Glomerular endothelial cell (primary cell): ENCODE results near the gene RPS2. TPM values are rescaled to one million over a fixed set of nuclear protein-coding genes. Genes with fewer than 3 reads are reported as not detected.
A peak's percentile ranks its signal among the peaks of the same experiment; 100 is the strongest.
"Not testable (repeated sequence)": the region's sequence is repeated elsewhere in the genome, so short reads cannot be mapped to it uniquely, and the experiment has no call there.

Source experiments
- DNase-seq: peaks from one replicate; pipeline ENCODE4 v3.0.0-alpha.2; 2011; ENCODE audit warnings: low read depth, low spot score; ENCODE audit errors: extremely low read depth
- total RNA-seq: library from RNA; depleted of rRNA; stranded (reverse); fragments of >200 nt; gene quantifications from 2 replicates; pipeline ENCODE4 v1.2.3, GENCODE V29; 2015

Gene RPS2
- total RNA-seq = 2,366 and 3,192 TPM in 2 replicates

DNA sequence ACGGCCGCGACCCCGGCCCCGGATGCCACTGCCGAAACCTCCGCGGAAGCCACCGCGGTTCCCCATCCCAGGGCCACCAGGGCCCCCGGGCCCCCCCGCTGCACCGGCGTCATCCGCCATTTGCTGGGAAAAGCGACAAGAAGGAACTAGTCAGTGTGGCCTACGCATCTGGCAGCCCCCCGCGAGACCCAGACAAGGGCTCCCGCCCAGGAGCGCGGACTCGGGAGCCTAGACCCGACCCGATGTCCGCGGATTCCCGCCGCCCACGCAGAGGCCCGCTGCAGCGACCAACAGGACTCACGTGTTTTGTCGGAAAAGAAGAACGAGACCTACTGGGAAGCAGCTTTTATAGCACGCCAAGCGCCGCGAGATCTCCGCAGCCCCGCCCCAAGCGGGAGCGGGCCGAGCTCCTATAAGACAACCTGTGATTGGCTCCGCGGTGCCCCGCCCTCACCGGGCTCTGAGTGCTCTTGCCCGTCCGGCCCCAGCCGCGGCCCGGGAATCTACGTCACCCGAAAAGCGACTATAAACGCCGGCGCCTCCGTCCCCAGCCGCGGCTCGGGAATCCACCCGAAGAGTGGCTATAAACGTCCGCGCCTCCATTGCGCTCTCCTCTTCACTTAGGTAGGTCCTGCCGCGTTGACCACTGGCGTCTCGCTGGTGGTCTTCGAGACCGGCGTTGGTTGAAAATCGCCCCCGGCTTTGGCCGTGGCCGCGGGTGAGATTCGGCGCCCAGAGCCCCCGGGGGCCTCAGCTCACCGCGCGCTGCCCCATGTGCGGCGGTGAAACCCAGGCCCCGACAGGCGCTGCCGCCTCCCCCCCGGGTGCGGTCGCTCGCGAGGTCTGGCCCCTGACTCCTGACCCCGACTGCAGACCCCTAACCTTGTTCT is at the start of gene RPS2:
Gene RPS2 (minus strand): TSS at position 321 of the 890 bp plus-strand sequence. CDS start 201 bp downstream, at position 120.
- DNase-seq = peak; percentile 87

DNA sequence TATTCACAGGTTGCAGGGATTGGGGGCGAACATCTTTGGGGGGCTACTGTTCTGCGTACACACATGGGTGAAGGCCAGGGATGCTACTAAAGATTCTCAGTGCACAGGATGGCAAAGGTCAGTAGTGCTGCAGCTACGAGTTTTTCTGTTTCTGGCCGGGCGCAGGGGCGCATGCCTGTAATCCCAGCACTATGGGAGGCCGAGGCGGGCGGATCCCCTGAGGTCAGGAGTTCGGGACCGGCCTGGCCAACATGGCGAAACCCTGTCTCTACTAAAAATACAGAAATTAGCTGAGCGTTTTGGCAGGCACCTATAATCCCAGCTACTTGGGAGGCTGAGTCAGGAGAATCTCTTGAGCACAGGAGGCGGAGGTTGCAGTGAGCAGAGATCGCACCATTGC is 48.9 kb upstream of the RPS2 start:
- no peak for DNase-seq

DNA sequence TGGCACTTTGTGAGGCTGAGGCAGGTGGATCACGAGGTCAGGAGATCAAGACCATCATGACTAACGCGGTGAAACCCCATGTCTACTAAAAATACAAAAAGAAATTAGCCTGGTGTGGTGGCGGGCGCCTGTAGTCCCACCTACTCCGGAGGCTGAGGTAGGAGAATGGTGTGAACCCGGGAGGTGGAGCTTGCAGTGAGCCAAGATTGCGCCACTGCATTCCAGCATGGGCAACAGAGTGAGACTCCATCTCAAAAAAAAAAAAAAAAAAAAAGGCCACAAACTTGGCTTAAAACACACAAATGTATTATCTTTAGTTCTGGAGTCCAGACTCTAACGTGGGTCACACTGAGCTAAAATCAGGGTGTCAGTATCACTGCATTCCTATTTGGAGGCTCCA is 47.1 kb upstream of the RPS2 start:
- DNase-seq = not testable (repeated sequence)

DNA sequence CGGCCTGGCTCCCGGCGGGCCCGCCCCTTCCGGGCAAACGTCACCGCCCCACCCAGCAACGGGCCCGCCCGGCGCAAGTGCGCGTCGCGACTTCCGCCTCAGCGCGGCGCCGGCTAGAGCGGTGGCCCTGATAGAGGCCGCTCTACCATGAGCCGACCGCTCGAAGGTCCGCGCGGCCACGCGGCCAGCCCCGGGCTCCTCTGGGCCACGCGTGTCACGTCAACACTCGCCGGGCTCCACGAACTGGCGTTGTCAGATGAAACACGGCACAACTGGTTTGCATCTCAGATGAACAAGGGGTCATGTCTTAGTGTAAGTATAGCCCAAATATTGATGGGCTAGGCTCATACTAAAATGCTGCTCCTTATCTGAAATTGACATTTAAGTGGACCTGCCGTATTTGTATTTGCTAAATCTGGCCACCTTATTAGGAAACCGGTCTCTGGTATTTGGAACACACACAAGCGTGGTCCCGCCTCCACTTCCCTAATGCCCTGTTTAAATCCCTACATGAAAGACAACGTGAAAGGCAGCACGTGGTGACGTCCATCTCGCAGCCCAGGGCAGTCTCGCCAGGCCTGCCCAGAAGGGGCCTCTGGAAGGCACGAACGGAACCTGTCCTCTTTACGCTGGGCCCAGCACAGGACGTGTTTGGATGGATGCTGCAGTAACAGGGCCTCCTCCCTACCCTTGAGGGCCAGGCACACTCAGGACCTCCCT is 45.3 kb upstream of the RPS2 start, which contains the start of gene ZNF598:
Gene ZNF598 (minus strand): TSS at position 31 of the 720 bp plus-strand sequence.
- DNase-seq = peak; percentile 34

DNA sequence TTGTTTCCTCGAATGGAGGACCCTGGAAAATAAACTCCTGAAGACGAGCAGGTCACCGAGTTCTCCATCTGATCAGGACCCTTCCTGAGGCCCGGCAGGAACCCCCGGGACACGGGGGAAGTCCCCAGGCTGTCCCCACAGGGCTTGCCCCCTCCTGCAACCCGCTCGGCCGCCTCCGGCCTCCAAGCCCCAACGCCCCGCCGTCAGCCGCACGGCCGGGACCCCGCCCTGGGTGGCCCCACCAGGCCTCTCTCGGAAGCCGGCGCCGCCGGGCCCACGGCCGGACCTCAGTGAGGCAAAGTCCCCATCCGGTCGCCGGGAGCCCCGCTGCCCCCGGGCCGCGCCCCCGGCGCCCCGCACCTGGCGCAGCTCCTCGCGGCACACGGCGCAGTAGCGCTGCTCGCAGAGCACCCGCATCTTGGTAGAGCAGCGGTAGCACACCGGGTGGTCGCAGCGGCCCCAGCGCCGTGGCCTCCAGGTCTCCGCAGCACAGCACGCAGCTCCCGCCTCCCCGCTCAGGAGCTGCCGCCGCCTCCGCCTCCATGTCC is 44.6 kb upstream of the RPS2 start:
- DNase-seq = no peak

DNA sequence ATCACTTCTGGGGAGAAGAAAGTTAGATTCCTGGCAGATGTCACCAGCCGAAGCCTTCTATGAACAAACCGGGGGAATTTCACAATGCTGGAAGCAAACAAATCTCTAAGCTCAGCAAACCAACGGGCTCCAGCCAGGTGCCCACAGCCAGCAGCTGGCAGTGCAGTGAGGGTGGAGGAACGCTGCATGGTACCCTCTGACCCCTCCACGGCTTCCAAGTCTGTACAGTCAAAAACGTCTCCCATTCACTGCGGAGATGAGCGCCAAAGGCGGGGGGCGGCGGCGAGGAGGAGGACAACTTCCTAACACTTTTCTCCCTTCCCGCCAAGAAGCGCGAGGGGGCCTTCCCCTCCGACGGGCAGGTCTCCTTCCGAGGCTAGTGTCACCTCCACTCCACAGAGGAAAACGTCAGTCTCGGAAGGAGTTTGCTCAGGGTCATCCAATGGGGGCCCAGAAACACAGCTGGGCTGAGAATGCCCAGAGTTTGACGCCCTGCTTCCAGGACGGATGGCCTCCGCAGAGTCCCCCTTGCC is 44.1 kb upstream of the RPS2 start:
- no peak for DNase-seq

DNA sequence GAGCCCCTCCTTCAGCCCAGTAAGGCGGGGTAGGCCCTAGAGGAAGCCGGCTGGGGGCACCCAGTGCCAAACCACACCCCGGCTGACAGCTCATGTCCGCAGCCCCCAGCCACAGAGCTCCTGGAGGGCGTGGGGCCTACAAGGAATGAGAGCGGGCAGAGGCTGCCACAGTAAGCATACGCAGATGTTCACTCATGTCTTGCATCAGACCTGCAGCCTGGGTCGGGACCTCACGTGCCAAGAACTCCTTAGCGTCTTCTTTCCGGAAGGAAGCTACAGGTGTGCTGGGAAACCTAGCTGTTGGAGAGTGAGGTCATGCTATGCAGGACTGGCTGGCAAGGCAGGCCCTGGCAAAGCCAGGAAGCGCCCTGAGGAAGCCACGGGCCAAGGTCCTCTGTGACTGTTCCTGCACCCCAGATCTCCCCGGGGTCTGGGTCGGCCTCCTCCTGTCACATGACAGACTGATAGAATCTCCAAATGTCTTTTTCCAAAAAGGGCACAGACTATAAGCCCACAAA is 43.4 kb upstream of the RPS2 start:
- no peak for DNase-seq

DNA sequence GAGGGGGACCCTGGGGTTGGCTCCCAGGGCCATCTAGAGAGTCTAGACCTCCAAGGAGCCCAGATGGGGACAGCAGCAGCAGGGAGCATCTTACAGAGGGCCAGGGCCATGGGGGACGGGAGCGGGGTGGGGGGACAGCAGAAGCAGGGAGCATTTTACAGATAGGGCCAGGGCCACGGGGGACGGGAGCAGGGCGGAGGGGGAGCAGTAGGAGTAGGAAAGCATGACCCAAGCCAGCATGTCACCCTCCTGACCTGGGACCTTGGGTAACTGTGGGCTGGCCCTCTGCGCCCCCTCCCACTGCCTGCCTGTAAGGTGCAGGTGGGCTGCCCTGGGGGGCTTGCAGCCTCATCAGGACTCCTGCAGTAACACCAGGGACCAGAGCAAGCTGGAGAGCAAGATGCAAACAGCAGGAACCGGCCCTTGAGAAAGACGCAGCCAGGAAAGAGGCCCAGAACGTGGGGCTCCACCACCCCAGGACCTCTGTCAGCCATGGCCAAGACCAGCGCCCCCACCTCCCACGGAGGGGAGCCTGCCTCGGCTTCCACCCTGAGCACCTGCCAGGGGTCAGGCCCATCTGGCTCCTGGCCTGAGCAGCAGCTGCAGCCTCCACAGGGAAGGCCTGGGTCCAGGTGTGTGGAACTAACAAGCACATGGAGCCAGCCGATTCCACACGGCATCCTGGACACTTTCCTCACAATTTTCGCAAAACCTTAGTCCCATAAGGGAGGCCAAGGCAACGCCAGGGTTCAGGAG is 42.6 kb upstream of the RPS2 start:
- DNase-seq = no peak

DNA sequence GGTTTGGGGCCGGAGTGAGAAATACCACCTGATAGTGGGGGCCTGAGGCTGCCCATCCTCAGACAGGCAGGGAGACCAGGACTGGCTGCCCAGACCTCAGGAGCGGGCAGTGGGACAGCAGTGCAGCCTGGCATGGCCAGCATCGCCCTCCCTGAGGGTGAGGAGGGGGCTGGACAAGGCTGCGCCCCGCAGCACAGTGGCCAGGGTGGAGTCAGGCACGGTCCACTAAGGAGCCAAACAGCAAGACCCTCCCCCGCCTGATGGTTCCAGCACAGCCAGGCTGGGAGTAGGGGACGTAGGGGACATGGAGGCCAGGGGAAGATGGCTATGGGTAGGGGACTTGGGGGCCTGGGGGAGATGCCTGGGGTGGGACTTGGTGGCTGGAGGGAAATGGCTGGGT is 41.7 kb upstream of the RPS2 start:
- DNase-seq = no peak

DNA sequence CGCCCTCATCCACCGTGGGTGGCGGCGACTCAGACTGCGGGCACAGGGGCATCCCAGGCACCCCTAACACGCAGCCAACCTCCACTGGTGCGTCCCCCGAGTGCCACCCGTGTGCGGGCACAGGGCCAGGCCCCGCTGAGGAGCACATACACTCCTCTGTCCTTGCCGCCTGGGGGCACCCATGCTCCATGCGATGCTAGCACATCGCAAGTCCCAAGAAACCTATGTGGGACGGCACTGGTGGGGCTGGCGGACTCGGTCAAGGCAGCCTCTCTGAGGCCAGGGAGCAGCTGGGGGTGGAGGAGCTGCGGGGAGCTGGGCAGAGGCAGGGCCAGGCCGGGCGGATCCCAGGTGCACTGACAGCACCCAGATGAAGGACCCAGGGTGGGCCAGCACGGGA is 41.0 kb upstream of the RPS2 start:
- DNase-seq = no peak

DNA sequence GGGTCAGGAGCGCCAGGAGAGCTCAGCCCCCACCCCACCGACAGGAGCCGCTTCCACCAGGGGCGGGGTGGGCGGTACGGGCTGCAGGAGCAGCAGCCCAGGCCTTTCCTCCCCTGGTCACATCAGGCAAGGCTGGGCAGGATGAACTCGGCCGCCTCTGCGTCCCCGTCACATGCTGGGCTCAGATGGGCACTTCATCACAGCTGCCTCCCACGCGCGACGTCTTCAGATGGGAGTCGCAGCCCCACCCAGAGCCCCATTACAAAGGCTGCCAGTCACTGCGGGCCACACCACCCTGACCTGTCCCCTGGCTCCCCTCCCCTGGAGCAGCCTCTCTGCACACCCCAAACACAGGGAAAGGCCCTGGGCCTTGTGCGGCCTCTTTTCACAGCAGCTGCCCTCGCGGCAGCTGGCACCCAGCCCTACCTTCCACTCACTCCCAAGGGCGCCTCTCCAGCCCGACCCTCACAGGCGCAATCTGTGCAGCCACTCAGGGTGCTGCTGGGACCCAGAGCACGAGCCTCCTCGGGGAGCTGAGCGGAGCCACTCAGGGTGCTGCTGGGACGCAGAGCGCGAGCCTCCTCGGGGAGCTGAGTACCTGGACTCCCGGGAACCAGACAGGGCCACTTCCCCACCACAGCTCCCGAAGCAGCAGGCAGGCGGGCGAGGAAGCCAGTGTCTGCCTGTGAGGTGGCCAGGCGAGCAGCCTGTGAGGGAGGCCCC is 40.3 kb upstream of the RPS2 start:
- no peak for DNase-seq

DNA sequence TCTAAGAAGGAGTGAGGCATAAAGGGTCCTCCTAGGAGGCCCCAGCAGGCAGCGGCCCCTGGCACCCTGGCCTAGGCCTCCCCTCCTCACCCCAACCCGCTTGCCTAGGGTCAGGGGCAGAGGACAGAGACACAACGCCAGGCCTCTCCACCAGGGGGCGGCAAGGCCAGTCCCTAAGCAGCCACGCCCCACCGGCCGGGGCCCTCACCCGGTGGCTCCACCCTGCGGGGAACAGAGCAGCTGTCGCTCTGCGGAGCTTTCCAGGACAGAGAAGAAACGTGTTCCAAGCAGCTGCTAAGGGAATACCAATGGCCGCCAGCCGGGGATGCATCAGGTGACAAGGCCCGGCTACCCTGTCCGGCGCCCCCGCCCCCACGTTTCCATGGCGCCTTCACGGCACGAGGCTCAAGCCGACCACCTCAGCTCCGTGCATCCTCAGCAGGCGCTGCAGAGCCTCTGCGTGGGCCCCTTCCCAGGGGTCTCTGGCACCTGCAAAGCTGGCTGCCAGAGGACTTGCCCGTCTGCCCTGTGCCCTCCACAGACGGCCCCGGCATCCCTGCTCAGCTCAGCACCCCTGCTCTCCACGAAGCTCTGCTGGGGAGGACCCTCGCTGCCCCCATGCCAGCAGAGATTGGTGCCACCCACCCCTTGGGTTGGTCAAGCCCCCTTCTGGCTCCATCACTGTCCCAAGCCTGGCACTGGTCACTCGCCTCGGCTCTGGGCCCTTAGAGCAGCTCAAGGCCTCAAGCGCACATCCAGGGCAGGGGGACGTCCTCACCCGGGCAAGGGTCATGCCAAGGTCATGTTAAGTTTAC is 39.4 kb upstream of the RPS2 start:
- DNase-seq = no peak

DNA sequence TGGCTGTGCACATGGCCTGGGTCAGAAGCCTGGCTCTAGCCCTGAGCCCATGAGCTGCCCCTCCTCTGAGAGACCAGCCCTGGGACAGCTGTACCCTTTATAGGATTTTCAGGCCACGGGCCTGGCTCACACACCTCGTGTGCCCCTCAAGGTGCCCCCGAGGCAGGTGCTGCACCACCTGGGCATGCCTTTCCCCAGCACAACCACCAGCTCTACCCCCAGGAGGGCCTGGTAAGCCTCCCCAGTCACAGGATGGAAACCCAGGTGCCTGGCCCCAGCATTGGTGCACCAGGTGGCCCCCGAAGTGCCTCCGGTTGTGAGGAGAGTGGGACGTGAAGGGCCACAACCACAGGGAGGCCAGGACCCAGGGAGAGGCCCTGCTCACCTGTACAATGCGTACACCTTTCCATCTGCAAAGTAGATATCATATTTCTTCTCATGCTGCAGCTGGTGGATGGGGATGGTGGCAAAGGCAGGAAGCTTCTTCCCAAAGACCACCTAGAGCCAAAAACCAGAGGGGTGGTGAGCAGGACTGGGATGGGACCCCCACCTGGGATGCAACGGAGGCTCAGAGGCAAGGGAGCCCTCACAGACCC is 38.7 kb upstream of the RPS2 start:
- no peak for DNase-seq

DNA sequence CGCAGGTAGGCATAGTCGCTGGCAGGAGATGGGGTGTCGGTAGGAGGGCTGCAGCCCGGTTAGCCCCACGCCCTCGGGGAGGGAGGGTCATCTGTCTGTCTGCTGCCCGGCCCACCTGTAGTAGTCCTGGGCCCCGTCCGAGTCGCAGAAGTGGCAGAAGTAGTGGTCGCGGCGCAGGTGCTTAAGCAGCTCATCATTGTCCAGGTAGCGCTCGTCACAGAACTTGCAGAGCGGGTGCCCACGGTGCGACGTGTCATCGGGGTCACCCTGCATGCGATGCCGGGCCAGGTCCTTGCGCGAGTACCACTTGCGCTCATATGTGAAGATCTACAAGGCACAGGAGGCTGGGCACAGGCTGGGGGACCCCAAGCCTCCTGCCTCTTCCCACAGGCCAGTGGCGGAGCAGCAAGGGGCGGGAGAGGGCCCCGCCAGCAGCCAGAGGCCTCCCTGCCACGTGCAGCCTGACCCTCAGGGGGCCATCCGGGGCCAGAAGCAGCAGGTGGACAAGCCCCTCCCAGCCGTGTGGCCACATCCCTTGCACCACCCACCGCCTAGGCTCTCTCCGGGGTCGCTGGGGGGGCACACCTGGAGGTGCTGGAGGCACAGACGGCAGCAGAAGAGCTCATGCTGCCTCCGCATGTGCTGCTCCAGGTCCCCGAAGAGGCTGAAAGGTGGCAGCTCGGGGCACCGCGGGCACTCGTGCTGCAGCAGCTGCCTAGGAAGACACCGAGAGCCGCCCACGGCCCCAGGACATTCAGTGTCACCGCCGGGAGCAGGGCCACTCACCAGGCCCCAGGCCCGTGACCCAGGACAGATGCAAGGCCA is 38.0 kb upstream of the RPS2 start:
- DNase-seq = no peak

DNA sequence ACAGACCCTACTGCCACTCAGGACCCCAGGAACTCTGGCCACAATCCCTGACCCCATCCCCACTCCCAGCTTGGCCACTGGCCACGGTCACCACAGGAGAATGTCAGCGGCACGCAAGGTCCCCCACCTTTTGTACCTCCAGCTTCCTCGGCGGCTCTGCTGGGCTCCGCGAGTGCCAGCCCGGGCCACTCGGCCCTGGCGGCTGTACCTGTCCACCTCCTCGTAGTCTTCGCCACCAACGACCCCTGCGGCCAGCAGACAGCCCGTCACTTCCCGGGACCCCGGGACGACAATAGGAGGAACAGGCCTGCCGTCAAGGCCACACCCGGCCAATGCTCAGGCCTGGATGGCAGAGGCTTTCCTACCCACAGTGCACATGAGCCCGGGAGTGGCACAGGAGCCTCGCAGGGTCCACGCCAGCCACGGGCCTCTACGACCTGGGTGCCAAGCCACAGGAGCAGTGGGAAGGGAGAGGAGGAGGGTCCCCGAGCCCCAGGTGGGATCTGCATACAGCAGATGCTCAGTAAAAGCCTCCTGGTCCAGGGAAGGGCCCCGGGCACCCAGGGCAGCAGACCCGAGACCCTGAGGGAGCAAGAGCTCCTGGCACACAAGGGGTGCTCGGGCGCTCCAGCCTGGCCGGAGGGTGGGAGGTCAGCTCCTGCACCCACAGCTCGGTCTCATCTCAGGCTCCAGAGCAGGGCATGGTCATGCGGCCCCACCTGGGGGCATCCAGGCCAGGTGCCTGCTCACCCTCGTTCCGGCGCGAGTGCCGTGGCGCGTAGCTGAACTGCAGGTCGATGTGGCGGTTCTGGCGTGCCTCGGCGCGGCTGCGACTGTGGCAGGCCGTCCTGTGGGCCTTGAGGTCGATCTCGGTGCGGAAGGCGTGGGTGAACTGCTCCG is 37.1 kb upstream of the RPS2 start:
- DNase-seq = no peak

DNA sequence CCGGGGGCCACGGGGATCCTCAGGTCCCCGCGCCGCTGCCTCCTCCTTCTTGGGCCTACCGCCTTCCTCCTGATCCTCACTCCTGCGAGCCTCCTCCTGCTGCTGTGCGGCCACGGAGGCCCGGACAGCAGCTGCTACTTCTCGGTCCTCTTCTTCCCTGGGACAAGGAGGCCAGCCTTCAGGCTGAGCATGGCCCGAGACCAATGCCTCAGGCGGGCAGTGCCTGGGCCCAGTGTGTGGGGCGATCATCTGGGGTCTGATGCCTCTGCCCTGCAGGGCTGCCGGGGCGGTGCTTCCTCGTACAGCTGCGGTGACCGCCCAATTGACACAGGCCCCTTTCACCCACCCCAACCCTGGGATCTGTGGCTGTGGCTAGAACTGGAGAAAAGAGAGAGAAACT is 36.4 kb upstream of the RPS2 start:
- DNase-seq = no peak
